Measurements from ENCODE around the gene SERBP1.
"Not testable (repeated sequence)": the region's sequence is repeated elsewhere in the genome, so short reads cannot be mapped to it uniquely, and the experiment has no call there.

Gene SERBP1

DNA sequence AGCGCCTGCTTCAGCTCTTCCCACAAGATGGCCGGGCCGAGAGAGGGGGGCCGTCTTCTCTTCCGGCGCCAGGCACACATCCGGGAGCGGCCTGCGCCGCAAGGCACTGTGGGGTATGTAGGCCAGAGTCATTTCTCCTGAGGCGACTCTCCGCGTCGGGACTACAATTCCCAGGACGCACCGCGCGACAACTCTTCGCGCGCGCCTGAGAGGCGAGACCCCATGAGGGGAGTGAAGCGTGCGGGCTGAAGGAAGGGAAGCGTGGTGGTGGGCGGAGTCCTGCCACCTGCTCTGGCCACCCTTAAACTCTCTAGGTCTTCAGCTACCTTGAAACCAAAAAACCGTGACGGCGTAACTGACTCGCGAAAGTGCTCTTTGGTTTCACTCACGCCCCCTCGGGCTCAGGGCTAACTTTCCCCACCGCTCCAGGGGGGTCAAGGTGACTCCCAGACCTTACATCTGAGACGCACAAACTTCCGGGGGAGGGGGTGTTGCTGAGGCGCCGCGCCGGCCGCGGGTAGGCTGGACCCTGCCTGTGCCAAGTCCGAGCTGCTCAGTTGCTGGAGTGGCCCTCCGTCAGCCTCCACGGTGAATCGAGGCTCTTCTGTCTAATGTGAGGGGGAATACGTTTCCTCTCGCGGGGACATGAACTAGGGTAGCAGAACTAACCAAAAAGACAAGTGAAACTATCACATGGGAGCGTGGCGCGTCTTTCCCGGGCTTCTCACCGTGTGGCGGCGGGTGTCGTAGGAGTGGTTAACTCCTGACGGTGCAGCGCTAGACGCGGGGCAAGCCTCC, at the start of gene SERBP1:
Gene SERBP1 (minus strand): TSS at position 45 of the 798 bp plus-strand sequence. CDS start 102 bp downstream, outside the sequence.
- peak; percentile 78 to 84 for DNase-seq (ENCODE audit: low read depth in 2 of 2)

DNA sequence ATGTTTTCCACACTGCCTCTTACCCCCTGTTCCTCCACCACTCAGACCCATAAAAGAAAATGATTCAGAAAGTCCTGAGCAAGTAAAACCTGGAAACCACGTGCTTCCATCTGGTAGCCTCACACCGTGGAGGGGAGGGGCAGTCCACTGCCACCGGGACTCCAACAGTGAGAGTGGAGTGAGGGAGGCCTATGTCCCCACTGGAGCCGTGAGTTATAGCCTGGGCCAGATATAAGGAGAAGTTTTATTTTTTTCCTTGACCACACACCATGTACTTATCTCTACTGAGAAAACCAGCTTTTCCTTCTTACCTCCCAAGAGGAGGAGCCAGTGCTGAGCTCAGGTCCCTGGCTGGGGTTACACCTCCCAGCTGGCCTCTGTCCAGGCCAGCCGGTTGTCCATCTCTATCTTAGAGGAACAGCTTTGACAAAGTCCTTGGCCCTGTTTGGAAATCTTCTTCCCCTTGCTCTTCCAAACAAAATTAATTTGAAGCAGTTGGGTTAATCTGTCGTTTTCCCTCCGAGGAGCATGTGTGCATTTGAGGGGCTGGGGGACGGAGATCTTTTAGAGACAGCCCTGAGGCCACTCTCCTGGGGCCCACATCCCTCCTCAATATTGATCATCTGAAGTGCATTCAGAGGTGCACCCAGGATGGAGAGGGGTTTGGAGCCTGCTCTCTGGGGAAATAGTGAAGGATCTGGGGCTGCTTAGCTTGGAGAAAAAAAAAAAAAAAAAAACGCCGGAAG, 49.1 kb upstream of the SERBP1 start:
- no peak for DNase-seq (ENCODE audit: low read depth in 2 of 2)

GRCh38 chr1:67476906-67477305, 46.7 kb upstream of the SERBP1 start:
- DNase-seq (ENCODE audit: low read depth in 2 of 2) = no peak

DNA sequence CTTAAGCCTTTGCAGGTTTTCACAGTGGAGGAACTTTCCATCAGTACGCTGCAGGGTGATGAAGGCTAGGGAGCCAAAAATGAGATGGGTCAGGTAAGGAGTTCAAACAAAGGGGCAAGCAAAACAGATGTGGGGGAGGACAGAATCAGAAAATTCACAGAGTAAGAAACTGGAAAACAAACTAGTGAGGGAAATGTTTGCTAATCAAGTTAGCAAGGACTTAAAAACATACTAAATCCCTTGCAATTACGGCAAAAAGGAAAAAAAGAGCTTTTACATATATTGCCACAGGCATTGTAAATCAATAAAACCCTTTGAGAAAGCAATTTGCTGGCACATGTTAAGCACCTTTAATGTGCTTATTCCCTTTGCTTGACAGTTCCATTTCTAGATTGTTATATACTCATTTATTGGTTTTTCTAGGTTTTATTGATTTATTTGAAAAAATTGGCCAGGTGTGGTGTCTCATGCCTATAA, 45.8 kb upstream of the SERBP1 start:
- no peak for DNase-seq (ENCODE audit: low read depth in 2 of 2)

GRCh38 chr1:67472056-67472455, 41.9 kb upstream of the SERBP1 start:
- no peak for DNase-seq (ENCODE audit: low read depth in 2 of 2)

- no peak for DNase-seq (ENCODE audit: low read depth in 2 of 2)
Observed at GRCh38 chr1:67469431-67469830, 39.2 kb upstream of the SERBP1 start.

- no peak for DNase-seq (ENCODE audit: low read depth in 2 of 2)
Observed at GRCh38 chr1:67468066-67468718, 38.0 kb upstream of the SERBP1 start.

DNA sequence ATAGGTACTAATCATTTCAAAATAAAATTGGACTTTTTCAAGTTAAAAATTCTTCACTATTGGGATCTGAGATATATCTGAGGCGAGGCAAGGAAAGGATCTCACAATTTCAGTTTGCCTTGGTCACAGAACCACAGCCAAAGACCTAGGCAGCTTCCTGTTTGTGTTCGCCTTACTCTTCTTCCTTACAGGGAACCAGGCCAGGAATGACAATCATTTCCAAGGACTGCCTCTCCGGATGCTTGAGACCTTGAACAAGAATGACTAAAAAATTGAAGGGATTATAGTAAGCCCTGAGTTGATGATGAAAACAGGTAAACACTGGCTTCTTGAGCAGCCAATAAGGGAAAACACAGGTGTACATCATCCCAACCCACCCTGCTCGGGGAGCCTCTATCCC, 35.2 kb upstream of the SERBP1 start:
- DNase-seq (ENCODE audit: low read depth in 2 of 2) = no peak

DNA sequence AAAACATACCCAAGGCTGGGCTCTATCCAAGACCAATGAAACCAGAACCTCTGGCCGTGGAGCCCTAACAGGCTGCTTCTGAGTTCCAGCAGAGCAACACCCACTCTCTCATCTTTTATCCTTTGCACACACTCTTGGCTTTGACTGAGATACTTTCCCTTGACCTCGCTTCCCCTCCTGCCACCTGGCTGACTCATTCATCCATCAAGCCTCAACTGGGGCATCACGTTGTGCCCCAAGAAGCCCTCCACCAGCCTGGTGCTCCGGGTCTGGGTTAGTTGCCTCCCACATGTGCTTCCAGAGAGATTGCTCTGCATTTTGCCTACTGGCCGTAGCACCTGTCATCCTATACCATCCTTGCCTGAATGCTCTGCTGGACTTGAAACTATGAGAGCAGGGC, 34.5 kb upstream of the SERBP1 start:
- no peak for DNase-seq (ENCODE audit: low read depth in 2 of 2)

- DNase-seq (ENCODE audit: low read depth in 2 of 2) = no peak
Observed at GRCh38 chr1:67464058-67464457, 33.9 kb upstream of the SERBP1 start.

GRCh38 chr1:67463298-67463955, 33.2 kb upstream of the SERBP1 start:
- no peak for DNase-seq (ENCODE audit: low read depth in 2 of 2)

- DNase-seq (ENCODE audit: low read depth in 2 of 2) = no peak
Observed at GRCh38 chr1:67460676-67461500, 30.7 kb upstream of the SERBP1 start.

GRCh38 chr1:67459068-67459467, 28.9 kb upstream of the SERBP1 start:
- no peak for DNase-seq (ENCODE audit: low read depth in 2 of 2)

GRCh38 chr1:67458663-67459062, 28.5 kb upstream of the SERBP1 start:
- no peak for DNase-seq (ENCODE audit: low read depth in 2 of 2)

- DNase-seq (ENCODE audit: low read depth in 2 of 2) = no peak
Observed at GRCh38 chr1:67457247-67457646, 27.0 kb upstream of the SERBP1 start.

- no peak for DNase-seq (ENCODE audit: low read depth in 2 of 2)
Observed at GRCh38 chr1:67451815-67452214, 21.6 kb upstream of the SERBP1 start.

- no peak for DNase-seq (ENCODE audit: low read depth in 2 of 2)
Observed at GRCh38 chr1:67451356-67451755, 21.2 kb upstream of the SERBP1 start.

- DNase-seq (ENCODE audit: low read depth in 2 of 2) = no peak
Observed at GRCh38 chr1:67446893-67447292, 16.7 kb upstream of the SERBP1 start.

GRCh38 chr1:67446014-67446413, 15.8 kb upstream of the SERBP1 start:
- DNase-seq (ENCODE audit: low read depth in 2 of 2) = not testable (repeated sequence)

GRCh38 chr1:67441739-67442281, 11.6 kb upstream of the SERBP1 start:
- no peak for DNase-seq (ENCODE audit: low read depth in 2 of 2)

GRCh38 chr1:67441183-67441582, 11.0 kb upstream of the SERBP1 start:
- peak in 1 of 2 donors; percentile 24 for DNase-seq (ENCODE audit: low read depth in 2 of 2)

All from stimulated activated CD4-positive, alpha-beta T cell treated with anti-CD3 and anti-CD28 coated beads, Interleukin-1b, Interleukin-23, amount 100 ng/mL, for 1 hour (primary cell).